ENCODE data around the gene GNB1L. TPM values are rescaled to one million over a fixed set of nuclear protein-coding genes. Genes with fewer than 3 reads are reported as not detected.
A peak's percentile ranks its signal among the peaks of the same experiment; 100 is the strongest.

The GNB1L gene
- total and polyA plus RNA-seq, 9 of the 15 experiments (the other 6 are each of a cell fraction or from before 2014, with no cell fraction given) = 0.56 to 50.5 (median 10.2) TPM

- WGBS (ENCODE audit: insufficient coverage, low coverage, missing lambda C conversion rate) = 9% methylated on average over 5 of the region's 5 CpGs
- TF ChIP-seq GTF3C2 (IDR thresholded peaks at IDR 0.05; ENCODE audit: borderline replicate concordance, extremely low read depth, insufficient read length) = no peak
- 0 out of 2 replicates have a peak, but pooled peaks have one; percentile 11 for TF ChIP-seq PHB (CRISPR knock-in tag; IDR thresholded peaks at IDR 0.05)
- peak; percentile 6 for TF ChIP-seq RBBP5 (IDR thresholded peaks at IDR 0.05; ENCODE audit: borderline replicate concordance, insufficient read depth, low read length, poor library complexity, severe bottlenecking)
- TF ChIP-seq ARHGAP35 (IDR thresholded peaks at IDR 0.05; ENCODE audit: partially characterized antibody) = peak; percentile 25
- TF ChIP-seq NR4A1 (CRISPR knock-in tag; IDR thresholded peaks at IDR 0.05) = peak; percentile 20; the same call in 1 of the 2 replicates
- TF ChIP-seq NR4A1 (tag; IDR thresholded peaks at IDR 0.05) = no peak
- TF ChIP-seq ZNF57 (CRISPR knock-in tag; IDR thresholded peaks at IDR 0.05) = no peak
- peak; percentile 42; the same call in 1 of the 2 replicates for TF ChIP-seq PKNOX1 (IDR thresholded peaks at IDR 0.05)
- no peak for TF ChIP-seq IRF2 (CRISPR knock-in tag; IDR thresholded peaks at IDR 0.05)
- TF ChIP-seq MCM2 (IDR thresholded peaks at IDR 0.05; ENCODE audit: low read depth) = peak; percentile 94
- TF ChIP-seq KAT2B (IDR thresholded peaks at IDR 0.05; ENCODE audit: low read depth, low read length) = peak; percentile 15
- peak; percentile 68; the same call in 1 of the 2 replicates for TF ChIP-seq E2F1 (CRISPR knock-in tag; IDR thresholded peaks at IDR 0.05)
- 0 out of 2 replicates have a peak, but pooled peaks have one; percentile 42 for TF ChIP-seq SMAD4 (CRISPR knock-in tag; conservative IDR thresholded peaks at IDR 0.05)
- no peak for TF ChIP-seq PTRF (tag; IDR thresholded peaks at IDR 0.05)
- no peak for TF ChIP-seq ELF1 (tag; IDR thresholded peaks at IDR 0.05)
- TF ChIP-seq HDAC6 (IDR thresholded peaks at IDR 0.05; ENCODE audit: low read depth, low read length) = no peak
- 0 out of 2 replicates have a peak, but pooled peaks have one; percentile 15 for TF ChIP-seq GABPB2 (CRISPR knock-in tag; conservative IDR thresholded peaks at IDR 0.05)
These were observed 119.8 kb downstream of the GNB1L start for GRCh38 chr22:19734837-19735382.

More at GRCh38 chr22:19734837-19735382, 119.8 kb downstream of the GNB1L start:
- ATAC-seq (no peak), DNase-seq (ENCODE audit: extremely low read depth in 1 of 4, low spot score in 3 of 4) (no peak), FAIRE-seq (no peak)
- peaks cover 16% of the 10 kb centered on the region for H4K20me1 ChIP-seq (replicated peaks; ENCODE audit: control insufficient read depth, insufficient read depth, low read length)
- no peaks in the 10 kb centered on the region for H3K9me1 ChIP-seq (ENCODE audit: control insufficient read depth, insufficient read depth, low read length)
- no peak overlapping the region for H3K27ac ChIP-seq (ENCODE audit: extremely low read depth, low read depth, low read length)
- H3K79me2 ChIP-seq (ENCODE audit: control insufficient read depth, insufficient read depth, low read length) = no peaks in the 10 kb centered on the region
- no peaks in the 10 kb centered on the region for H3K9me3 ChIP-seq (replicated peaks; ENCODE audit: control insufficient read depth, insufficient read depth, low read depth, low read length)
- H3K4me1 ChIP-seq (replicated peaks in 1 of 2; ENCODE audit: control insufficient read depth in 2 of 2, insufficient read depth in 2 of 2, low read length in 2 of 2) = peaks cover 11 to 72% of the 10 kb centered on the region in 2 experiments
- H3K27me3 ChIP-seq (ENCODE audit: control insufficient read depth in 2 of 2, insufficient read depth in 2 of 2, low read length in 2 of 2) = peaks cover 0 to 48% of the 10 kb centered on the region in 2 experiments; a peak in 3 of 5 replicates
- no peak overlapping the region for H3K4me2 ChIP-seq (ENCODE audit: insufficient read depth, low read length)
- H3K36me3 ChIP-seq (ENCODE audit: control insufficient read depth, insufficient read depth, low read length) = no peaks in the 10 kb centered on the region
- H3K9ac ChIP-seq (ENCODE audit: insufficient read depth in 1 of 2, low read depth in 2 of 2, low read length in 2 of 2) = peak overlapping the region in 1 of 2 experiments; percentile 59; a peak in 2 of 4 replicates
- BruUV-seq (replicated peaks) = no TSS peak
- intact Hi-C loops (cut with micrococcal nuclease) = loop anchor here (5.0 kb wide), 2 partner anchors 157 to 382 kb away; partner anchors contain the start of genes RANBP1 and TRMT2A
- no peak overlapping the region for H3K4me3 ChIP-seq
- in situ Hi-C loops (cut with MboI) = loop anchor here (5.0 kb wide), 1 partner anchor 177 kb away; no protein-coding TSS in a partner anchor
- H2AFZ ChIP-seq (ENCODE audit: low read depth, low read length) = no peak overlapping the region
- POLR2A ChIA-PET = interaction anchor here (0.8 to 1.2 kb wide), 4 partner anchors 11 to 176 kb away, joined by 3 to 4 read pairs (median 4); no protein-coding TSS in a partner anchor
- CTCF ChIA-PET (ENCODE audit: low intra/inter-chr PET ratio) = no interaction called here
